Measurements from ENCODE around the gene MRPL10. TPM values are rescaled to one million over a fixed set of nuclear protein-coding genes. Genes with fewer than 3 reads are reported as not detected.

MRPL10 gene
- total RNA-seq, 1 experiment from 2014 or later, result 74.2 TPM

DNA sequence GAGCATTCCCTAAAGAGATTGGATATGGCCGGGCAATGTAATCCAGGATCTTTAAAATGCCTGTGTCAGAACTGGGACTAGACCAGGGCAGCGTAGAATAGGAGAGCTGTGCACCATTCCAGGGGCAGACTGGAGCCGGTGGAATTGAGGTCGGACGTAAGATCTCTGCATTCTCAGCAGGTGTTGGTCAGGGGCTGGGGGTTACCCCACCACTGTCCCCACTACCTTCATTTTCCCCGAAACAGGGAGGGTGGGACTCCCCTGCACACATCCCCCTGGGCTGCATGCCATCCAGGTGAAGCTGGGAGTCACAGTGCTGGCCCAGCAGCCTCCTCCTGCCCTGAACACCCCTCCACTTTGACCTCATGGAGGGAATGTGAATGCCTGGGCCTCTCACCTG is 27.6 kb downstream of the MRPL10 start:
- POLR2A ChIA-PET (ENCODE audit: unreplicated experiment), result no interaction called here
- intact Hi-C loops (cut with micrococcal nuclease), result no loop called here

DNA sequence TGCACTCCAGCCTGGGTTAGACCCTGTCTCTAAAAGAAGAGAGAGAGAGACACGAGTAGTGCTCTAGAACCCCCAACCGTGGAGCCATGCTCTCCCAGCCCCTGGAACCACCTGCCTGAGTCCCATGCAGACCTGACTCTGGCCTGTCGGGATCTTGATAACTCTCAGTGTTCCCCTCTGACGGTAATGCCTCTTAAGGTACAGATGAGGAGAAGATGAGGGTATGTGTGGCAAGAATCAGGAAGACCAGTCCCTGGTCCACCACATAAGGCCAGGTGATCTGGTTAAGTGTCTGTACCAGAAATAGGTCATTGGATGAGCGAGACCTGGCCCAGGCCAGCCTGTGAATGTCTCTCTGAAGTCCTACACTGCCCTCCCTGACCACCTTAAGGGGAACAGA is 28.1 kb downstream of the MRPL10 start:
- intact Hi-C loops (cut with micrococcal nuclease), result no loop called here

More for the DNA sequence above, 27.6 kb downstream of the MRPL10 start:
- H3F3A ChIP-seq (ENCODE audit: low read length, unreplicated experiment), result no peaks in the 10 kb centered on the region
- H3K4me3 ChIP-seq (ENCODE audit: low read length), result no peak overlapping the region
- DNase-seq, result no peak
- TF ChIP-seq EZH2 (IDR thresholded peaks at IDR 0.05; ENCODE audit: low read length, unreplicated experiment) (no peak), EZH2phosphoT487 (IDR thresholded peaks at IDR 0.05; ENCODE audit: borderline replicate concordance, low read length) (no peak)
- TF ChIP-seq, protein P1, sequence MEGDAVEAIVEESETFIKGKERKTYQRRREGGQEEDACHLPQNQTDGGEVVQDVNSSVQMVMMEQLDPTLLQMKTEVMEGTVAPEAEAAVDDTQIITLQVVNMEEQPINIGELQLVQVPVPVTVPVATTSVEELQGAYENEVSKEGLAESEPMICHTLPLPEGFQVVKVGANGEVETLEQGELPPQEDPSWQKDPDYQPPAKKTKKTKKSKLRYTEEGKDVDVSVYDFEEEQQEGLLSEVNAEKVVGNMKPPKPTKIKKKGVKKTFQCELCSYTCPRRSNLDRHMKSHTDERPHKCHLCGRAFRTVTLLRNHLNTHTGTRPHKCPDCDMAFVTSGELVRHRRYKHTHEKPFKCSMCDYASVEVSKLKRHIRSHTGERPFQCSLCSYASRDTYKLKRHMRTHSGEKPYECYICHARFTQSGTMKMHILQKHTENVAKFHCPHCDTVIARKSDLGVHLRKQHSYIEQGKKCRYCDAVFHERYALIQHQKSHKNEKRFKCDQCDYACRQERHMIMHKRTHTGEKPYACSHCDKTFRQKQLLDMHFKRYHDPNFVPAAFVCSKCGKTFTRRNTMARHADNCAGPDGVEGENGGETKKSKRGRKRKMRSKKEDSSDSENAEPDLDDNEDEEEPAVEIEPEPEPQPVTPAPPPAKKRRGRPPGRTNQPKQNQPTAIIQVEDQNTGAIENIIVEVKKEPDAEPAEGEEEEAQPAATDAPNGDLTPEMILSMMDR (conservative IDR thresholded peaks at IDR 0.05; ENCODE audit: low read depth, low read length), result no peak
- no peak overlapping the region for H3K27ac ChIP-seq (ENCODE audit: low read length)
- no peaks in the 10 kb centered on the region for H3K9me3 ChIP-seq (ENCODE audit: low read length)
- H4K20me1 ChIP-seq (ENCODE audit: low read length), result no peaks in the 10 kb centered on the region
- no peak overlapping the region for H2AFZ ChIP-seq (ENCODE audit: low read length)
- H3K4me1 ChIP-seq (ENCODE audit: insufficient read depth, low read length), result no peaks in the 10 kb centered on the region
- H3K27me3 ChIP-seq (ENCODE audit: low read length), result no peaks in the 10 kb centered on the region
- no peak overlapping the region for H3K9ac ChIP-seq (ENCODE audit: low read length)
- CTCF ChIA-PET, result no interaction called here
- peaks cover 20% of the 10 kb centered on the region for H3K36me3 ChIP-seq (ENCODE audit: low read depth, low read length)
- H3K79me2 ChIP-seq (ENCODE audit: low read length), result no peaks in the 10 kb centered on the region
- BruUV-seq (replicated peaks), result no TSS peak
- H3K4me2 ChIP-seq (ENCODE audit: low read length), result no peak overlapping the region
- no peak for ATAC-seq
- H3K9me2 ChIP-seq (replicated peaks; ENCODE audit: low read length), result no peaks in the 10 kb centered on the region

More for the DNA sequence above, 28.1 kb downstream of the MRPL10 start:
- CTCF ChIA-PET, result no interaction called here
- H3K9ac ChIP-seq (ENCODE audit: low read length), result no peak overlapping the region
- no peaks in the 10 kb centered on the region for H3F3A ChIP-seq (ENCODE audit: low read length, unreplicated experiment)
- H3K27ac ChIP-seq (ENCODE audit: low read length), result no peak overlapping the region
- no peaks in the 10 kb centered on the region for H3K4me1 ChIP-seq (ENCODE audit: insufficient read depth, low read length)
- H4K20me1 ChIP-seq (ENCODE audit: low read length), result no peaks in the 10 kb centered on the region
- no peaks in the 10 kb centered on the region for H3K27me3 ChIP-seq (ENCODE audit: low read length)
- no peaks in the 10 kb centered on the region for H3K9me3 ChIP-seq (ENCODE audit: low read length)
- ATAC-seq (no peak), DNase-seq (no peak)
- TF ChIP-seq, protein P1 (conservative IDR thresholded peaks at IDR 0.05; ENCODE audit: low read depth, low read length), result no peak
- TF ChIP-seq EZH2 (IDR thresholded peaks at IDR 0.05; ENCODE audit: low read length, unreplicated experiment) (no peak), EZH2phosphoT487 (IDR thresholded peaks at IDR 0.05; ENCODE audit: borderline replicate concordance, low read length) (no peak)
- BruUV-seq (replicated peaks), result no TSS peak
- H3K36me3 ChIP-seq (ENCODE audit: low read depth, low read length), result peaks cover 15% of the 10 kb centered on the region; the same call in 1 of the 2 replicates
- POLR2A ChIA-PET (ENCODE audit: unreplicated experiment), result no interaction called here
- no peak overlapping the region for H2AFZ ChIP-seq (ENCODE audit: low read length)
- H3K9me2 ChIP-seq (replicated peaks; ENCODE audit: low read length), result no peaks in the 10 kb centered on the region
- H3K79me2 ChIP-seq (ENCODE audit: low read length), result no peaks in the 10 kb centered on the region
- no peak overlapping the region for H3K4me2 ChIP-seq (ENCODE audit: low read length)
- no peak overlapping the region for H3K4me3 ChIP-seq (ENCODE audit: low read length)

Measured in PC-3 (cell line).